Epidermal melanocyte (primary cell): ENCODE measurements around the gene CWF19L2.
"Not testable (repeated sequence)": the region's sequence is repeated elsewhere in the genome, so short reads cannot be mapped to it uniquely, and the experiment has no call there.

Source experiments
- DNase-seq: peaks from one replicate; pipeline ENCODE4 v3.0.0; 2011; ENCODE audit warnings: low spot score; ENCODE audit not compliant: insufficient read length

Gene CWF19L2

DNA sequence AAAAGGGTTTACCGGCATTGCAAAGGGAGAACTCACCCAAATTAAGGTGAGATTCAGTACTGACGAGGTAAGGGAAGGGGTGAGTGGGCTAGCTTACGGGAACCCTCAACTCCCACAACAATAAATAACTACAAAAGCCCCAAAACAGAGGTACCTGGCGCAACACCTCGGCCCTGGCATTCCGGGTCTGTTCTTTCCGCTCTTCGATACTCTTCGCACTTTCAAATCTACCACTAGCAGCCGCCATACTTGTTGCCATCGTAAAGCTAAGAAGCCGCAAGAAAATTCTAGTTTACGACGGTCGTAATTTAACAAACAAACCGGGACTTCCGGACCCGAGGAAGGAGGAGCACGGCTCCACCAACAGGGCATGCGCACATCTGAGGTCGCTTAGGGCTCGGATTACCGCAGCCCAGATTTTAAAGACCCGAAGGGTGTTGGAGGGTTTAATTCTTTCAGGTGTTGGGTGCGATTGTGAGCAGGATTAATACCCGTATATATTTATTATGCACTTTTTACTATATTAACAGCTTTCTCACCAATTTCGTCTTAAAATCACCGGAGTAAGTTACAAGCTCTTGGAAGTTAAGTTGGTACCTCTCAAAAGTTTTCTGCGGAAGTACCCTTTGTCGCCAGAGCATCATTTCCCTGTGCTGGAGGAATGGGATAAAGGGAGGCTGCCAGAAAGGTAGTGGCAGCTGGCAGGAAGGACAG, at the start of gene CWF19L2:
TSS of gene CWF19L2 (minus strand) at position 268 of the 714 bp plus-strand sequence. CDS start at position 259, 9 bp downstream.
- peak; percentile 92 for DNase-seq

- no peak for DNase-seq
Observed at GRCh38 chr11:107505647-107506225, 48.1 kb upstream of the CWF19L2 start.

DNA sequence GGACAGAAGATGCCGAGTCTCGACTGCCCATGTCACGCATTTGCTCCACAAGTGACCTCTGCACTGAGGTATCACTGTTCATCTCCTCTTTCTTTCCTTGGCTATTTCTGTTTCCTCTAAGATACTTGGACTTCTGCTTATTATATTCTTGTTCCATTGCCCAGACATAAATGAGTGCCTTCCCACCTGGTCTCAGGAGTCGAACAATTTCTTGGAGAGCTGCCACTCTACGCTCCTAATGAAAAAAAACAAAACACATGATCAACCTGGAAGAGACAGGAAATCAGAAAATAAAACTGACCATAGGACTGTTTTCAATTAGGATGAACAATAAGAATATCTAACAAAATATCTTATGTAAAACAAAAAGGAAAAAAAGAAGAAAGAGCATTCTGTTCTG, 47.4 kb upstream of the CWF19L2 start:
- no peak for DNase-seq

DNA sequence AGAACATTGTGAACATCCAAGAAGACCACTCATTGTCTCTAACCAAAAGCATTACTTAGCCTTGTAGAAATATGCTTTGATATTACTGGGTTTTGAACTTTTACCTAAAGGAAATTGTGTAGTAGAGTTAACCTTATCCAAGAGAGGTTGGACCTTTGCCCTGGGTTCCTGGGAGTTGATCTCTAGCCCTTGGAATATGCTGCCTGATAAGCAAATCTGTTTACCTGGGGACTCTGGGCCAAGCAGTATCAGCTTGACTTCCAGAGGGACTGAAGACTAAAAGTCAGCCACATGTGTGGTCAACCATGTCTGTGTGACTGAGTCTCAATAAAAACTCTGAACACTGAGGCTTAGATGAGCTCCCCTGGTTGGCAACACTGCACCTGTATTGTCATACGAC, 44.1 kb upstream of the CWF19L2 start:
- DNase-seq, result no peak

DNA sequence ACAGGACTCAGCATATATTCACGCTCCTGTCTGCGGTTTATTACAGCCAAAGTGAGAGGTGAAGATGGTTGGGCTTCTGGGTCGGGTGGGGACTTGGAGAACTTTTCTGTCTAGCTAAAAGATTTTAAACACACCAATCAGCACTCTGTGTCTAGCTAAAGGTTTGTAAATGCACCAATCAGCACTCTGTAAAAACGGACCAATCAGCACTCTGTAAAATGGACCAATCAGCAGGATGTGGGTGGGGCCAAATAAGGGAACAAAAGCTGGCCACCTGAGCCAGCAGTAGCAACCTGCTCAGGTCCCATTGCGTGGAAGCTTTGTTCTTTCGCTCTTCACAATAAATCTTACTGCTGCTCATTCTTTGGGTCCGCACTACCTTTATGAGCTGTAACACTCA, 39.7 kb upstream of the CWF19L2 start:
- DNase-seq, result not testable (repeated sequence)

- DNase-seq, result peak; percentile 22
Observed at GRCh38 chr11:107496011-107496410, 38.4 kb upstream of the CWF19L2 start.

GRCh38 chr11:107494055-107494454, 36.4 kb upstream of the CWF19L2 start:
- DNase-seq, result no peak

DNA sequence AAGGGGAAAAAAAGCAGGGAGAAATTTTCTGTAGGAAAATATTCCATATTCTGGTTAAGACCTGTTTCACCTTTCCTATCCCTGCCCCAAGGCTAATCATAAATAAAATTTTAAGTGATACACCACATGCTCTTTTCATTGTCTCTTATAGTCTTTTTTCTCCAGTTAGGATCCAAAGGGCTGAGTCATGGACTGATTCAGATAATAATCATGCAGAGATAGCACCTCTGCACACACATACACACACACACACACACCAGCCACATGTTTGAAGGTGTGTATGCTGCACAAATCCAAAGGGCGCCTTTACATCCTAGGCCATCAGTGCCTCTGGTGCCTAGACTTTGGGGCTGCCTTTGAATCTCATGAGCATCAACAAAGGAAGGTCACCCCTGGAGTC, 35.5 kb upstream of the CWF19L2 start:
- no peak for DNase-seq

DNA sequence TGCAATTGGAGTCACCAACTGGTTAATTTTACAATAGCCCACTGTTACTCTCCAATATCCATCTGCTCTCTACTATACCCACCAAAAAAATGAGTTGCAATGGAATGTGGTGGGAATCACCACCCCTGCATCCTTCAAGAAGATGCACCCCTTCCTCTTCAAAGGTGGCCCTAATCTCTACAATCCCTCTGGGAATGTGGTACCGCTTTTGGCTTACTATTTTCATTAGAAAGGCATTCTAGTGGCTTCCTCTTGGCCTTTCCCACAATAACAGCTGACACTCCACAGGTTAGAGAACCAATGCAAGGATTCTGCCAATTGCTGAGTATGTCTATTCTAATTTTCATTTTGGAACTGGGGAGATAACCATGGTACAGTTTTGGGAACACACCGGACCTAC, 33.2 kb upstream of the CWF19L2 start:
- no peak for DNase-seq

- DNase-seq, result no peak
Observed at GRCh38 chr11:107482234-107482633, 24.6 kb upstream of the CWF19L2 start.

DNA sequence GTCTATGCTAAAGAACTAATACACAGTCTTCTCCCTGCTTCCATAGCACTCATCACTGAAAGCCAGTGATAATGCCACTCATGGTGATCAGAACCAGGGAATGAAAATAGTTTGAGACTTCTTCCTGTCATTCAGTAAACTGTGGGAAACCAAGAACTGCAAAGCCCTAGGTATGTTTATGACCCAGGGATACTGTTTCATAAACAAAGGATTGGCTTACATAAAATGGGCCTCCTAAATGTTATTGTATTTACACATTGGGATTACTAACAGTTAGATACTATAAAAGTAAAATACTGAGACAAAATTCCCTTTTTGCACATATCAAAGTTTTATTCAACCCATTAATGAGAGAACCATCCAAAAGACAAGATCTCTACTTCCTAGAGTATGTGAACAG, 21.3 kb upstream of the CWF19L2 start:
- DNase-seq, result no peak

- DNase-seq, result no peak
Observed at GRCh38 chr11:107477820-107478219, 20.2 kb upstream of the CWF19L2 start.

DNA sequence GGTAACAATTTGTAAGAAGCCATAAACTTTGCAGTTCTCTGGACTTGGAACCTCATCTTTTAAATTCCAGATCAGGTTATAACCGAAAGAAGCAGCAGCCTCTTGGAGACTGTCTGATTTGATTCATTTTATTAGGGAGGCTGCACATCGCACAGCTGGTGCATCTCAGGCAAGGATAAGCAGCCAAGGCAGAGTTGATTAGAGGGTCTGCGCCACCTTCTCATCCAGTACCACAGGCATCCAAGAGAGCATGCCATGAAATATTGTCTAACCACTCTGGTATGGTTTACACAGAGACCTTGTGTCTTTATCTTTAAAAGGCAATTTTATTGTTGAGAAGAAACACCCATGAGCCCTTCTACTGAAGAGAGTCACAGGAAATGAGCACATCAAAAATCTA, 16.2 kb upstream of the CWF19L2 start:
- DNase-seq, result no peak

- DNase-seq, result no peak
Observed at GRCh38 chr11:107472966-107473365, 15.3 kb upstream of the CWF19L2 start.

GRCh38 chr11:107468596-107468995, 11.0 kb upstream of the CWF19L2 start:
- DNase-seq, result no peak

GRCh38 chr11:107467696-107468095, 10.1 kb upstream of the CWF19L2 start:
- no peak for DNase-seq

DNA sequence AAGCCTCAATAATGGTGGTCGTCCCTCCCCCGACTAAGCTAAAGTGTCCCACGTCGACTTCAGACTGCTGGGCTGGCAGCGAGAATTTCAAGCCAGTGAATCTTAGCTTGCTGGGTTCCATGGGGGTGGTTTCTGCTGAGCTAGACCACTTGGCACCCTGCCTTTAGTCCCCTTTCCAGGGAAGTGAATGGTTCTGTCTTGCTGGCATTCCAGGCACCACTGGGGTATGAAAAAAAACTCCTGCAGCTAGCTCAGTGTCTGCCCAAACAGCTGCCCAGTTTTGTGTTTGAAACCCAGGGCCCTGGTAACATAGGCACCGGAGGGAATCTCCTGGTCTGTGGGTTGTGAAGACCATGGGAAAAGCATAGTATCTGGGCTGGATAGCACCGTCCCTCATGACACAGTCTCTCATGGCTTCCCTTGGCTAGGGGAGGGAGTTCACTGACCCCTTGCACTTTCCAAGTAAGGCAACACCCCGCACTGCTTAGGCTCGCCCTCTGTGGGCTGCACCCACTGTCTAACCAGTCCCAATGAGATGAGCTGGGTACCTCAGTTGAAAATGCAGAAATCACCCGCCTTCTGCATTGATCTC, 8.7 kb upstream of the CWF19L2 start:
- DNase-seq, result not testable (repeated sequence)

- no peak for DNase-seq
Observed at GRCh38 chr11:107457205-107457557, 444 bp downstream of the CWF19L2 start.

GRCh38 chr11:107453594-107454286, 3.9 kb downstream of the CWF19L2 start:
- DNase-seq, result no peak

GRCh38 chr11:107446822-107447431, 10.7 kb downstream of the CWF19L2 start:
- DNase-seq, result no peak

DNA sequence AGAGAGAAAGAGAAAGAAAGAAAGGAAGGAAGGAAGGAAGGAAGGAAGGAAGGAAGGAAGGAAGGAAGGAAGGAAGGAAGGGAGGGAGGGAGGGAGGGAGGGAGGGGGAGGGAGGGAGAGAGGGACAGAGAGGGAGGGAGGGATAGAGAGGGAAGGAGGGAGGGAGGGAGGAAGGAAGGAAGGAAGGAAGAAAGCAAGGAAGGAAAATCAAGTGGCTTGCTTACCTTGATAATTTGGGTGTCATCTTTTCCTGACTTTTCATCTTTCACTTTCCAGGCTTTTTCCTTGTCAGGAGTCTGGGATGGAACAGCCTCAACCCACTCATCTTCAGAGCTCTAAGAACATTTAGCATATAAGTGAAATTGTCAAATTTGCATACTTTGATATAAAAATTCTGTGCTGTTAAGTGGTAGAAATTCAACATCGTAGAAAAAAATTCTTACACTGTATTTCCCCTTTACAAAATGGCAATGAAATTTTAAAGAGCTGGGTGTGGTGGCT, 14.9 kb downstream of the CWF19L2 start:
- no peak for DNase-seq
